Breast epithelium (tissue), 3 donors: ENCODE measurements around the gene METRNL.

ENCODE experiments used
- POLR2A ChIP-seq: fragments of 450-650 bp; IDR thresholded peaks from one replicate; pipeline ENCODE4 v1.6.1; 2016; ENCODE audit warnings: antibody characterized with exemption, mild to moderate bottlenecking, moderate library complexity
- TF ChIP-seq, protein P1 (sequence below), 3 donors: fragments of 450-650 bp; IDR thresholded peaks; one replicate each; pipeline ENCODE4 v1.5.1; 2016 to 2017; ENCODE audit warnings: antibody characterized with exemption in 3 of 3, mild to moderate bottlenecking in 3 of 3, moderate library complexity in 3 of 3

DNA sequence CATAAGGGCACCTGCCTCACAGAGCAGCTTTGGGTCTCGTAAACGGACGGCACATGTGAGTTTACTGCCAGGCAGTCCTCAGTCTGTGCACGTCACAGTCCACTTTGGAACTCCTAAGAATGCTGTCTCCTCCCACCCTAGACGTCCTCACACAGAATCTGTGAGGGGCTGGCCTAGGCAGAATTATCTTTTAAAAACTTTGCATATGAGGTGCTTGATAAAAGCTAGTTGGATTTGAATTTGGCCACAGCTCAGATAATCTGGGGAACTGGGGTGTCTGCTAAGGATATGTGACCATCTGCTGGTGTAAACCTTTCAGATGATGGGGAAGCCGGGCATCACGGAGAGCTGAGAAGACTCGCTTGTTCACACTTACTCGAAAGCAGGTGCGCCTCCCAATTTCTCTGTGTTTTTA, 64.4 kb downstream of the METRNL start:
- TF ChIP-seq, protein P1, sequence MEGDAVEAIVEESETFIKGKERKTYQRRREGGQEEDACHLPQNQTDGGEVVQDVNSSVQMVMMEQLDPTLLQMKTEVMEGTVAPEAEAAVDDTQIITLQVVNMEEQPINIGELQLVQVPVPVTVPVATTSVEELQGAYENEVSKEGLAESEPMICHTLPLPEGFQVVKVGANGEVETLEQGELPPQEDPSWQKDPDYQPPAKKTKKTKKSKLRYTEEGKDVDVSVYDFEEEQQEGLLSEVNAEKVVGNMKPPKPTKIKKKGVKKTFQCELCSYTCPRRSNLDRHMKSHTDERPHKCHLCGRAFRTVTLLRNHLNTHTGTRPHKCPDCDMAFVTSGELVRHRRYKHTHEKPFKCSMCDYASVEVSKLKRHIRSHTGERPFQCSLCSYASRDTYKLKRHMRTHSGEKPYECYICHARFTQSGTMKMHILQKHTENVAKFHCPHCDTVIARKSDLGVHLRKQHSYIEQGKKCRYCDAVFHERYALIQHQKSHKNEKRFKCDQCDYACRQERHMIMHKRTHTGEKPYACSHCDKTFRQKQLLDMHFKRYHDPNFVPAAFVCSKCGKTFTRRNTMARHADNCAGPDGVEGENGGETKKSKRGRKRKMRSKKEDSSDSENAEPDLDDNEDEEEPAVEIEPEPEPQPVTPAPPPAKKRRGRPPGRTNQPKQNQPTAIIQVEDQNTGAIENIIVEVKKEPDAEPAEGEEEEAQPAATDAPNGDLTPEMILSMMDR (IDR thresholded peaks at IDR 0.05): no peak
- no peak for TF ChIP-seq POLR2A
